GM06990 (cell line): ENCODE results near the gene KCNK18.
A peak's percentile ranks its signal among the peaks of the same experiment; 100 is the strongest.

Experiments used
- DNase-seq: peaks from one replicate; pipeline ENCODE4 v3.0.0-alpha.2; 2011; ENCODE audit not compliant: insufficient read length; ENCODE audit errors: extremely low read depth
- H3K27me3 ChIP-seq: replicated peaks from 2 replicates; pipeline ENCODE4 v1.6.0; 2011; ENCODE audit warnings: low read length; ENCODE audit not compliant: control insufficient read depth, insufficient read depth
- H3K36me3 ChIP-seq: 2 replicates; pipeline ENCODE4 v1.5.1; 2011; ENCODE audit warnings: low read length; ENCODE audit not compliant: control insufficient read depth, insufficient read depth
- H3K4me3 ChIP-seq: replicated peaks from 2 replicates; pipeline ENCODE4 v1.5.1; 2011; ENCODE audit warnings: low read depth, mild to moderate bottlenecking, control low read depth, low read length
- CTCF ChIP-seq: IDR thresholded peaks from 2 replicates; pipeline ENCODE4 v1.5.1; 2011; ENCODE audit warnings: low read length, control low read depth, mild to moderate bottlenecking, inconsistent platforms; ENCODE audit not compliant: insufficient read depth, poor library complexity, severe bottlenecking

Gene KCNK18

DNA sequence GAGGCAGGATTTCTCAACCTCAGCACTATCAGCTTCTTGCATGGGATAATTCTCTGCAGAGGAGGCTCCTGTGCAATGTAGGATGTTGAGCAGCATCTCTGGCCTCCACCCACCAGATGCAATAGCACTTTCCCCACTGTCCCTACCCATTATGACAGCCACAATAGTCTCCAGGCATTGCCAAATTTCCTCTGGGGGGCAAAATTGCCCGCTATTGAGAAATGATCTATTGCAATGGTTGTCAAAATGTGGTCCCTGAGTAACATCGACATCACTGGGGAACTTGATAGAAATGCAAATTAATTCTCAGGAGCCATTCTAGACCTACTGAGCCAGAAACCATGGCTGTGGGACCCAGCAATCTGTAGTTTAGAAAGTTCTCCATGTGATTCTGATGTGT lies 7.0 kb downstream of the KCNK18 start:
- Histone ChIP-seq H3K4me3 (no peak overlapping the region), H3K36me3 (no peaks in the 10 kb centered on the region), H3K27me3 (no peaks in the 10 kb centered on the region)
- no peak for TF ChIP-seq CTCF
- DNase-seq = no peak

DNA sequence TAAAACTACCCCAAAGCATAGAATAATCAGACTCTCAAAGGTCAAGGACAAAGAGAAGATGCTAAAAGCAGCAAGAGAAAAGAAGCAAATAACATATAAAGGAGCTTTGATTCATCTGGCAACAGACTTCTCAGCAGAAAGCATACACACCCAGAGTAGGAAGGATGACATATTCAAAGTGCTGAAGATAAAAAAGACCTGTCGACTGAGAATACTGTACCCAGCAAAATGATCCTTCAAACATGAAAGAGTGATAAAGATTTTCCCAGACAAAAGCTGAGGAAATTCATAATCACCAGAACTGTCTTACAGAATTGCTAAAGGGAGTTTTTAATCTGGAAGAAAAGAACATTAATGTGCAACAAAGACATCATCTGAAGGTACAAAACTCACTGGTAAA lies 14.9 kb downstream of the KCNK18 start:
- TF ChIP-seq CTCF = no peak

GRCh38 chr10:117214401-117214800 lies 17.1 kb downstream of the KCNK18 start:
- no peak for TF ChIP-seq CTCF
- no peak for DNase-seq
- Histone ChIP-seq H3K4me3 (no peak overlapping the region), H3K27me3 (no peaks in the 10 kb centered on the region), H3K36me3 (no peaks in the 10 kb centered on the region)

More for the DNA sequence above, 14.9 kb downstream of the KCNK18 start:
- DNase-seq = no peak
- Histone ChIP-seq H3K27me3 (no peaks in the 10 kb centered on the region), H3K4me3 (no peak overlapping the region), H3K36me3 (no peaks in the 10 kb centered on the region)

DNA sequence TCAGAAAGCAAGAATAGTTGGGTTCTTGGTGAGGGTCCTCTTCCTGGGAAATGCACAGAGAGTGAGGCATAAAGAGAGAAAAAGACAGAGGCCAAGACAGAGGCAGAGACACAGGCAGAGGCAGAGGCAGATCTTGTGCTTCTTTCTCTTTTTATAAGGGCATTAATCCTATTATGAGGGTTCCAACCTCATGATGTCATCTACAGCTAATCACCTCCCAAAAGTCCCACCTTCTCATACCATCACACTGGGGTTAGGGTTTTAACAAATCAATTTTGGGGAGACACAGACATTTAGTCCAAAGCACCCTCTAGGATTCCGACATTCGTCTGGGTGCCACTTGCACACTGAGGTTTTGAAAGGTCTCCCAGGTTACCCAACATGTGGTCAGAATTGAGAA lies 17.8 kb downstream of the KCNK18 start:
- H3K36me3 ChIP-seq = no peaks in the 10 kb centered on the region
- no peaks in the 10 kb centered on the region for H3K27me3 ChIP-seq
- no peak overlapping the region for H3K4me3 ChIP-seq
- no peak for TF ChIP-seq CTCF
- DNase-seq = no peak

DNA sequence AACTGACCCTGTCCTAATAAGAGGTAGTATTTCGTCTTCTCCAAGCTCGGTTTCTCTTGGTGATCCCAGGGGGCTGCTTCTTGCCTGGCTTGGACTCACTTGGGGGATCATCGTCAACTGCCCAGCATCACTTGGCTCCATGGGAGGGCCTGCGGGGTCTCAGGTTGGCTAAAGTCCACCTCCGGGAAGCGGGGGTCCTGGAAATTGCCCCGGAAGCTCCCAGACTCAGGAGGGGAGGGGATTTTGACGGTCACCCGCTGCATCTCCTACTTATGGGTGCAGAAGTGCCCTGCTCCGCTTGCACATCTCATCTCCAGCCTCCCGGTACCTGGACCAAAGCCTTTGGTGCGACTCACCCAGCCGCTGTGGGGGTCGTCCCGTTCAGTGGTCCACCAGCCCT lies 18.7 kb downstream of the KCNK18 start:
- Histone ChIP-seq H3K27me3 (no peaks in the 10 kb centered on the region), H3K36me3 (no peaks in the 10 kb centered on the region), H3K4me3 (no peak overlapping the region)
- DNase-seq = no peak
- no peak for TF ChIP-seq CTCF

- Histone ChIP-seq H3K36me3 (no peaks in the 10 kb centered on the region), H3K4me3 (peak overlapping the region; percentile 67), H3K27me3 (peaks cover 2% of the 10 kb centered on the region; the same call in 1 of the 2 replicates)
- peak; percentile 75 for DNase-seq
- TF ChIP-seq CTCF = peak; percentile 100
Observed at GRCh38 chr10:117216611-117217195, 19.4 kb downstream of the KCNK18 start.
